ENCODE data around the gene PPM1G.
"Not testable (repeated sequence)": the region's sequence is repeated elsewhere in the genome, so short reads cannot be mapped to it uniquely, and the experiment has no call there.

Gene PPM1G

DNA sequence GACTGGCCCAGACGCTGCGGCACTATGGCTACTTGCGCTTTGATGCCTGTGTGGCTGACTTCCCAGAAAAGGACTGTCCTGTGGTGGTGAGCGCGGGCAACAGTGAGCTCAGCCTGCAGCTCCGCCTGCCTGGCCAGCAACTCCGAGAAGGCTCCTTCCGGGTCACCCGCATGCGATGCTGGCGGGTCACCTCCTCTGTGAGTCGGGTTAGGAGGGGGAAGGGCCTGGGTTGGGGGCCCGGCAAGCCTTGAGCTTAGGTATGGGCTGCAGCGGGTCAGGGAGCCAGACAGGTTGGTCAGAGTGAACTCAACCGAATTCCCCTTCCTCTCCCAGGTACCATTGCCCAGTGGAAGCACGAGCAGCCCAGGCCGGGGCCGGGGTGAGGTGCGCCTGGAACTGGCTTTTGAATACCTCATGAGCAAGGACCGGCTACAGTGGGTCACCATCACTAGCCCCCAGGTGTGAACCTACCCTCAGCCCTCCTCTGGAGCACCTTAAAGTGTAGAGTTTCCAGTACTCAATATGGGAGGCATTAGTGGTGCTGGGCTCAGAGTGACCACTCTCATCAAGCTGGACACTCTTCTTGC is 33.8 kb downstream of the PPM1G start:
- DNase-seq (ENCODE audit: low spot score) = no peak

DNA sequence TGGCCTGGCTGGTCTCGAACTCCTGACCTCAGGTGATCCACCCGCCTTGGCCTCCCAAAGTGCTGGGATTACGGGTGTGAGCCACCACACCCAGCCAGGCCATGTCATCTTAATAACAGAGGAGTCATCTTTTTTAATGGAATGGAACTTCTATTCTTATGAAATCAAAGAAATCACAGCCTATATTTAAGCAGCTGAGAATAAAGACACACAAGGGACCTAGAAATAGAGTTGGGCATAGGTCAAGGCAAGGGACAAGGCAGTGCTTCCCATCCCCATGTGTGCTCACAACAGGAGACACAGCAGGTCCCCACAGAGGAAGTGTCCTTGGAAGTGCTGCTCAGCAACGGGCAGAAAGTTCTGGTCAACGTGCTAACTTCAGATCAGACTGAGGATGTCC is 35.8 kb downstream of the PPM1G start:
- no peak for DNase-seq (ENCODE audit: low spot score)

DNA sequence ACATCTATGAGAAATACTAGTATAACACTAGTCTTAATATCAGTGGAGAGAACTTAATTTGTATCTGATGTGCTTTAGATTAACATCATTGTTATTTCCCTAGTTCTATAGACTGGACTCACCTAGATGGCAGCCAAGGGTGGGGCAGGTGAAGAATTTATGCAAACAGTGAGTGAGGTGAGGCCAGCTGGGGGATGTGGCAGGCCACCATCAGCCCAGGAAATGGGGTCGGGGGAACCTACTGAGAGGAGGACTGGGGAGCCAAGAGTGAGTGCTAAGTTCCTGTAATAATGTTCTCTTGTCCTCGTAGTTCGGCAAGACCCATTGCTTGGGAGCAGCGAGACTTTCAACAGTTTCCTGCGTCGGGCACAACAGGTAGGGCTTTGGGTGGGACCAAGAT is 36.5 kb downstream of the PPM1G start:
- no peak for DNase-seq (ENCODE audit: low spot score)

DNA sequence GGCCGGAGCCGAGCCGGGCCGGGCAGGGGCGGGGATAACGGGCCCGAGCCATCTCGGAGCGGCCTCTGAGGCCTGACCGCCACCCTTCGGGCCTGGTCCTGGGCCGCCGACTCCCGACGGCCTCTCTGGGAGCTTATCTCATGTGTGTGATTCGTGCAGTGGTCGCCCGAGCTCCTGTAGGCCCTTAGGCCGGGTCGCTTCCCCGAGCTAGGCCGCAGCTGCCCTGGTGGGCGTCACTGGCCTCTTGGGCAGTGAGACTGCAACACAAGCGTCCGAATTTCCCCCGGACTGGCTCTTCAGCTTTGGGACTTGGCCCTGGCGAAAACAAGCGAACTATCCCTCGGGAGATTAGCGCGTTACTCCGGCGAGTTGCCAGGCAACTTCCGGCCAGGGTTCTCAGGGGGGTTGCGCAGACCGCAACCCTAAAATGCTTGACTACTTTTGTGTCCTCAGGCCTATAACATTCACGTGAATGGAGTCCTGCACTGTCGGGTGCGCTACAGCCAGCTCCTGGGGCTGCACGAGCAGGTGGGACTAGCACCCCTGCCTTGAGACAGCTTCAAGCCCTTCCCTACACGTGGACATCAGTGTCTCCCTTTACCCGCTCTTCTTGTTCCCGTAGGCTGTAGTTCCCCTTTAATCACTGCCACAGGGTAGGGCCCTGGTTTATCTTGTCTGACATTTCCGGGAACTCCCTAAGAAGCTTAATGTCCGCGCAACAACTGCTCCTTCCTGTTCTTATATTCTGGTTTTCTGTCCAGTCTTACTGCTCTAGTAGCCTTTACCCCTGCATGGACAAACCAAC is 38.4 kb downstream of the PPM1G start:
- DNase-seq (ENCODE audit: low spot score) = peak; percentile 48

DNA sequence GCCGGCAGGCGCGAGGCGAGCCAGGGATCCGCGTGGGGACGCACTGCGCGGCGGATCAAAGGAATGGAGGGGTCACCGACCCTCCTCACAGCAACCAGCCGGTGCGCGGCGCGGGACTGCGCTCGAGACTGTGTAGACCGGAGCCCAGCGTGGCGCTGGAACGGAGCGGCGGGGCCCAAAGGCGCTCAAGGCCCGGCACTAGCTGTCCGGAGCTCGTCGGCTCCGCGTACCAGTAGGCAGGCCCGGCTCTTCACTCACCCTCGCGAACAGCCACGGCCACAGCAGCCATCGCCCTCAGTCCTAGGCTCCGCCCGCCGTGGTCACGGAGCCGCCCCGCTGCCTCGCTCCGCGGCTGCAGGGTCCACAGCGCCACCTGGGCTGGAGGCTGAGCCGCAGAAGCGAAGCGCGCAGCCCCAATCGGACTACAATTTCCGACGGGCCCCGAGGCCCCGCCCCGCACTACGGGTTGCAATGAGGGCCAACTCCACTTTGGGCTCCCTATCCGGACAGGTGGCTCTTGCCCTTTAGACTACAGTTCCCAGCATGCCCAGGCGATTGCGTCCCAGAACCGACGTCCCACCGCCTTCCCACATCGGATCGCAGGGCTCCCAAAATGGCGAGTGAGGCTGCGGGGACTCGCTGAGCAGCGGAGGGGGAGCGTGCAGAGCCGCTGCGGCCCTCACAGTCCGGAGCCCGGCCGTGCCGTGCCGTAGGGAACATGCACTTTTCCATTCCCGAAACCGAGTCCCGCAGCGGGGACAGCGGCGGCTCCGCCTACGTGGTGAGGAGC is 39.2 kb downstream of the PPM1G start, which contains the start of the genes EIF2B4 and SNX17:
EIF2B4 (minus strand) TSS at position 313 of the 790 bp plus-strand sequence; CDS start at position 289, 24 bp downstream.
SNX17 (plus strand) TSS at position 591 of the 790 bp plus-strand sequence; CDS start at position 719, 128 bp downstream.
- peak; percentile 93 for DNase-seq (ENCODE audit: low spot score)

DNA sequence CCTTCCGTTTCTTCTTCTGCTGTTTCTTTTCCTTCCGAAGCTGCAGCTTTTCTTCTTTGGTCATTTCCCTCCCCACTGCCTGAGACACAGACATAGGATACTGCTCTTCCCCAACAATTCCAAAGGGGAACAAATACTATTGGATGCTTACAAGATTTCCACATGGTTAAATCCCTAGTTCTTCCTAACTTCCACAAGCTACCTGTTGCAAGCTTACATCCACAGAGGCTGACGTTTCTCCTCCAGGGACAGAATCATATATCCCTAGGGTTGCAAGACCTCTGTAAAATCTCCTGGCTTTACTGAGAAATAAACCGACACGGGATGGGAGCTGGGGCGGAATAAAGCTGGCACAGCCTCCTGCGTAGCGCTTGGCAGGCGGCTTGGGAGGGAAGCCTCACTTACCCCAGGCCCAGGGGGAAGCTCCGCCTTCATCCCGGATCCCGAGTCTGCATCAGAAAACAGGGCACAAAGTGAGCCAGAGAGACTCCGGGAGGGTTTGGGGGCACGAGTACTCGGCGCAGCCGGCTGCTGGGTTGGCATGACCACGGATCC is 39.8 kb downstream of the PPM1G start:
- DNase-seq (ENCODE audit: low spot score) = no peak

DNA sequence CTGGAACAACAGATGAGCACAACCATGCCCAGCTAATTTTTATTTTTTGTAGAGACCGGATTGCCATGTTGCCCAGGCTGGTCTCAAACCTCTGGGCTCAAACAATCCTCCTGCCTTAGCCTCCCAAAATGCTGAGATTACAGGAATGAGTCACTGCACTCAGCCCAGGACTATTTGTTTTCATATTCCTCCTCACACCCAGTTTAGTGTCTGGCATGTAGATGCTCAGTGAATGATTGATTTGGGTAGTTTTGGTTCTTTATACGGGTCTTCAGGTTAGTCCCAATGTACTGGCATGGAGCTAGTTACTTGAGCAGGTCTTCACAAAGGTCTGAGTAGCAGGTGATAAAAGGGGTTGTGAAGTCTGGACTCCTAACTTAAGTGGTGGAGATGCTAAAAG is 45.5 kb downstream of the PPM1G start:
- no peak for DNase-seq (ENCODE audit: low spot score)

DNA sequence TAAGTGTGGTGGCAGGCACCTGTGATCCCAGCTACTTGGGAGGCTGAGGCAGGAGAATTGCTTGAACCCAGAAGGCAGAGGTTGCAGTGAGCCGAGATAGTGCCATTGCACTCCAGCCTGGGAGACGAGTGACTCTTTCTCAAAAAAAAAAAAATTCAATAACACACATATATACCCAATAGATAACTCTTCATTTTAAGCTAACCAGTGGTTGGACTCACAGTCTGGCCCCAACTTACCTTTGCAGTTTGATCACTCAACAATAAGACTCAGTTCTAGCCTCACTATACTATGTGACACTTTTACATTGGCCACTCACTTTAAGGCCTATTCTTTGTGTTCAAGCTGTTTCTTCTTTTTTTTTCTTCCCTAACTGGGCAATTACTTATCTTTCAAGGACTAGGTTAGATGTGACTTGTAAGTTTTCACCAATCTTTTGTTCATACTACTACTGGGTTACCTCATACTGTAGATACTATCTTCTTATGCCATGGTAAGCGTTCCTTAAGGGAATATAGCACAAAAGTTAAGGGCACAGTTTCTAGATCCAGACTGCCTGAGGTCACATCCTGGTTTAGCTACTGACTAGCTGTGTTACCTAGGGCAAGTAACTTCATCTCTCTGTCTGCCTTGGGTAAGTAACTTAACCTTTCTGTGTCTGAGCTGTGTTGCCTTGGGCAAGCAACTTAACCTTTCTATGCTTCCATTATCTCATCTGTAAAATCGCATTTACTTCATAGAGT is 46.5 kb downstream of the PPM1G start:
- no peak for DNase-seq (ENCODE audit: low spot score)

DNA sequence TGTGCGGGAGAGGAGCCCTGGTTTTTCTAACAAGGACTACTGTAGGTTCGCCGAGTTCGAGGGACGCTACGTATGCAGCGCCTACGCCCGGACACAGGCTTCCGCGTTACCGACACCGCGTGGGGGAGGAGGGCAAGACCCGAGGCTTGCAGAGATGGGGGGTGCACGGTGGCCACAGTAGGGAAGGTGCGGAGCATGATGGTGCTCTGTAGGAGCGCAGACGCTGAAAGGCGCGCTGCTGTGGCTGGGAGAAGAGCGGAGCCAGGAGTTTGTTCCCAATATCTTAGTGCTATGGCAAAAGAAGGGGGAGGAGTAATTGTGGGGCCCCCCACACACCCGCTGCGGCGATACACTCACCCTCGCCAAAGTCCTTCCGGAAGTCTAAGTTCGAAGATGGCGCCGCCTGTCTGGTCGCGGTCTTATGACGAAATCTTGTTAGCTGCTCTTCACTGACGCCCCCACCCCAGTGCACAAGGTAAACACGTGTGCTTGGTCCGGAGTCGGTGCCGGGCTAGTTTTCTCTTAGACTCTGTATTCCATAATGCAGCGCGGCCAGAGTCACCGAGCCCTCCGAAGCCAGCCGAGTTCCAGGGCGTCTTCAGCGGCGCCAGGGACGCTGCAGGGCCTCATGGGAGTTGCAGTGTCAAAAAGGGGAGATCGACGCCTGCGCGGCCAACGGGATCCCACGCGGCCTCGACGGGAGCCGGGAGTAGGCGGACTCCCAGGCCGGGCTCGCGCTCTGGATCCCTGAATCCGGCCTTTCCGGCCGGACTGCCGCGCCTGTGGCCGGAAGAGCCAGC is 52.8 kb downstream of the PPM1G start, which contains the start of gene GTF3C2:
GTF3C2 (minus strand) TSS at position 383 of the 800 bp plus-strand sequence. CDS start 13,210 bp downstream, outside the sequence.
- DNase-seq (ENCODE audit: low spot score) = peak; percentile 91

DNA sequence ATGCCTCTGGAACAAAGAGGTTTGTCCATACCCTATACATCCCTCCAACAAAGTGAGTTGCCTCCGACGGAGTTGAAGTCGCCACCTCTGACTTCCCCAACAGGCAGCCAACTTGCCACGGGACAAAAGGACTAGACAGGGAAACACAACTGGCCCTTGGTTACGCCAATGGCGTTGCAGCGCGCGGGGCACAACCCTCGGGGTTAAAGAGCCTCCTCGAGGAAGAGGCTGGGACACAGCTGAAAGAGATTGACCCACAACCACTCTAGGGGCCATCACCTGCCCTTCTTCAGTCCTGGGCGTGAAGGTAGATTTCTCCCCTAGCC is 53.4 kb downstream of the PPM1G start:
- peak; percentile 60 for DNase-seq (ENCODE audit: low spot score)

DNA sequence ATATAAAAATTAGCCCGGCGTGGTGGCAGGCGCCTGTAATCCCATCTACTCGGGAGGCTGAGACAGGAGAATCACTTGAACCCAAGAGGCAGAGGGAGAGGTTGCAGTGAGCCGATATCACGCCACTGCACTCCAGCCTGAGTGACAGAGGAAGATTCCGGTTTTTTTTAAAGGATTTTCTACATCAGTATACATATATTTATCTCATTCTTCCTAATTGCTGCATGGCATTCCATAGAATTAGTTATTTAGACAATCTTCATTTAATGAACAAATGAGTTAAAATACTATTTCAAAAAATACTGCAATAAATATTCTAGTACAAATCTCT is 54.8 kb downstream of the PPM1G start:
- no peak for DNase-seq (ENCODE audit: low spot score)

DNA sequence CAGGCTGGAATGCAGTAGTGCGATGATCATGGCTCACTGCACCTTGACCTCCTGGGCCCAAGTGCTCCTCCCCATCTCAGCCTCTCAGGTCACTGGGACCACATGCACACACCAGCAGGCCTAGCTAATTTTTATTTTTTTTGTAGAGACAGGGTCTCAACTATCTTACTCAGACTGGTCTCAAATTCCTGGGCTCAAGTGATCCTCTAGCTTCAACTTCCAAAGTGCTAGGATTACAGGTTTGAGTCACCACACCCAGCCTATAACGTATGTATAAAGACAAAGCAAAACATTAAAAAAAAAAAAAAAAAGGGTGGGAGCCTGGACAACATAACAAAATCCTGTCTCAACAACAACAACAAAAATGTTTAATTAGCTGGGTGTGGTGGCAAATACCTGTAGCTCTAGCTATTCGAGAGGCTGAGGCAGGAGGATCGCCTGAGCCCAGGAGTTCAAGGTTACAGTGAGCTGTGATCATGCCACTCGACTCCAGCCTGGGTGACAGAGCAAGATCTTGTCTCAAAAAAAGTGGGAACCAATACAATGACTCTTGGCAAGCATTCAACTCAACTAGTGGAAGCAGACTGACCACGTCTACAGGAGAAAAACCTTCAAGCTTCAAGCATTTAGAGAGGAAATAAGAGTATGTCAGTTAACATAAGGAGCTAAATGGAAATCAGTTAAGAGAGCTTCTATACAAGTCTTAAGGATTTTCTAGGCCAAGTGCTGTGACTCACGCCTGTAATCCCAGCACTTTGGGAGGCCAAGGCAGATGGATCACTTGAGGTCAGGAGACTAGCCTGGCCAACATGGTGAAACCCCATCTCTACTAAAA is 55.4 kb downstream of the PPM1G start:
- no peak for DNase-seq (ENCODE audit: low spot score)

DNA sequence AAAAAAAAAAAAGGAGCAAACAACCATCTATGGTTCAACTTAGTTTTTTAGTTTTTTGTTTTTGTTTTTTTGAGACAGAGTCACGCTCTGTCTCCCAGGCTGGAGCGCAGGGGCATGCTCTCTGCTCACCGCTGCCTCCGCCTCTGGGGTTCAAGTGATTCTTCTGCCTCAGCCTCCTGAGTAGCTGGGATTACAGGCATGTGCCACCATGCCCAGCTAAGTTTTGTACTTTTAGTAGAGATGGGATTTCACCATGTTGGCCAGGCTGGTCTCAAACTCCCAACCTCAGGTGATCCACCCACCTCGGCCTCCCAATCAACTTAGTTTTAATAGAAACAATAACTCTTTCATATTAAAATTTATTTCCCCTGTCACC is 56.0 kb downstream of the PPM1G start:
- not testable (repeated sequence) for DNase-seq (ENCODE audit: low spot score)

DNA sequence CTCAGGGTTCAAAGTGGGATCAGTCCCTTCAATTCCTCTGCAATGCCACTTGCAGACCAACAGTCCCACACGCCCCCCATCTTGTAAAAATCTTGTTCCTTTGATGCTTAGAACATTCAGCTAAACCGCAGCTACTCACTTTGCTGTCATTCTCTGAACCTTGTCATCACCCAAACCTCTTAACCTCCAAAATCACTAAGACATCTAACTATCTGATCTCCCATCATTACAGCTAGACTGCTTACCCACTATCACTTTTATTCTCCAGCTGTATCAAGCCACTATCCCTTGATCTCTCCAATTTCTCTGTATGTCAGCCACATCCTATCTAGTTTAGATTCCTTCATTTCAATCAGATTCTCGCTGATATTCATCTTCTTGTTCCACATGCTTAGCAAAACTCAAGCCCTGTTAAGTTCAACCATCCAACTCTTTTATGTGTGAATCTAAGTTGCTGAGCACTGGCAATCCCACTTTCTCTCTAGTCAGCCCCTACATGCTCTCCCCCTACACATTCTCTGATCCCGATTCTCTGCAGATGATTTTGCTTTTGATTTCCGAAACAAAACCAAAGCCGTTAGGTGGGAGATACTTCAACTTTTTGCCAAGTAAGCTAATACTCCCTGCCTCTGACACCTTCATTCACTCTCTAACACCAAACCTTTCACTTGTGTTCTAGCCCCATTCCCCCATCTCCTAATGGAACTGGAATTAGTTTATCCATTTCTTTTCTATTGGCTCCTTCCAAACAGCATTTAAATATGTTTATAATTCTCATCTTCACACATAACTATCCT is 57.4 kb downstream of the PPM1G start:
- no peak for DNase-seq (ENCODE audit: low spot score)

DNA sequence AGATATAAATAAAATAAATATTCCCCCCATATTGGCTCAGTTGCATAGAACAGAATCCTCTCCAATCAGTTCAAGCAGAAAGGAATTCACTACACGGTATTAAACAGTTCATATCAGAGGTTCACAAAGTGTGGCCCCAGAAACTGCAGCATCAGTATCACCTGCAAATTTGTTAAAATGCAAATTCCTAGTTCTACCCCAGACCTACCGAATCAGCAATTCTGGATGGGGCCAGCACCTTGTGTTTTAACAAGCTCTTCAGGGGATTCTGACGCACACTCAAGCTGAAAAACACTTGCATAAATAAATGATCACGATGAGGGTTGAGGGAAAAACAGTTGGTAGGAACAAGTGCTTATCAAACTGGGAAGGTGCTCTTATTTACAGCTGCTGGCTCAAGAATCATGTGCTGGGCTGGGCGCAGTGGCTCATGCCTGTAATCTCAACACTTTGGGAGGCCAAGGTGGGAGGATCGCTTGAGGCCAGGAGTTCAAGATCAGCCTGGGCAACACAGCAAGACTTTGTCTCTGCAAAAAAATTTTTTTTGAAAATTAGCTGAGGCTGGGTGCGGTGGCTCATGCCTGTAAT is 59.2 kb downstream of the PPM1G start:
- no peak for DNase-seq (ENCODE audit: low spot score)

DNA sequence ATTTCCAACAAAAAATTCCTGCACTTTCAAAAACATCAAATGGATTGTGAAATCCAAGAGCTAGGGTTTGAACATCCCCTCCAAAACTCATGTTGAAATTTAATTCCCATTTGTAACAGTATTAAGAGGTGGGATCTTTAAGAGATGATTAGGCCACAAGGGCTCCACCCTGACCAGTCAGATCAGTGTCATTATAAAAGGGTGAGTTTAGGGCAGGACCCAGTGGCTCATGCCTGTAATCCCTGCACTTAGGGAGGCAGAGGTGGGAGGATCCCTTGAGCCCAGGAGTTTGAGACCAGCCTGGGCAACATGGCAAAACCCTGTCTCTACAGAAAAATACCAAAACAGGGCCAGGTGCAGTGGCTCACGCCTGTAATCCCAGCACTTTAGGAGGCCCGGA is 61.8 kb downstream of the PPM1G start:
- DNase-seq (ENCODE audit: low spot score) = no peak

DNA sequence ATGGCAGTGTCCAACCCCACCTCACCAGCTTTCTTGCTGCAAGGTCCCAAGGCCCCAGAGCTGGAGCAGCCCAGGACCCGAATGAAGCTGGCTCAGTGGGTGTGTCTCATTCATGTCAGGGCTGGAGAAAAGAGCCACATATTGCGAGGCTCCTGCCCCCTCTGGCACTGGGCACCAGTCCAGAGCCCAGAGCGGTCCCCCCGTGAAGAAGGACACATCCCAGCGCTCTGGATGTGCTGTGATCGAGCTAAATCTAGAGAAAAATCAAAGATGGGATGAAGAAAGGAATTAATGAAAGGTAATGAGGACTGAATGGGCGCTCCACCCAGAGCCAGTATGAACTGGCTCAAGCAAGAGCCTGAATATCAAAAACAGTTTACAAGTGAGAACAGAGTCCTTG is 73.2 kb downstream of the PPM1G start:
- no peak for DNase-seq (ENCODE audit: low spot score)

DNA sequence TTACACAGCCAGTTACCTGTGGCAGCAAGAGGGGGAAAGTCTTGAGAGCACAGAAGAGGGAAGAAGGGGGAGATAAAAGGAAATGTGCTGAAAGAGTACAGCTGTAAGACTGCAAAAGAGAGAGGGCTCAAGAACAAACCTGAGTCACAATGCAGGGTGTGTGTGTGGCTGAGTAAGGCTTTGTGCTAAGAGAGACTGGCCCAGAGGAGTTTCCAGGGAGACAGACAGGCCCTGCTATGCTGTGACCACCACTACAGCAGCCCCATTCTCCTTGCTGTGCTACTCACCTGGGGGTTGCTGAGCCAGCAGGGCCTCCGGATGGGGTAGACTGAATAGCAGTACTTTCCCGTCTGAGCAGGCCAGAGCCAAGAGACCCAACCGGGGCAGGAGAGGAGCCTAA is 74.1 kb downstream of the PPM1G start:
- no peak for DNase-seq (ENCODE audit: low spot score)

Measured in D341Med (cell line).